Central memory CD4-positive, alpha-beta T cell (primary cell): ENCODE measurements around the gene NCAM1.

Experiments used
- DNase-seq: peaks from one replicate; pipeline ENCODE4 v3.0.0; 2022

The NCAM1 gene

GRCh38 chr11:112968941-112969713 lies 7.9 kb downstream of the NCAM1 start:
- no peak for DNase-seq

GRCh38 chr11:112971195-112971594 lies 10.0 kb downstream of the NCAM1 start:
- DNase-seq: no peak

GRCh38 chr11:112971827-112972226 lies 10.6 kb downstream of the NCAM1 start:
- no peak for DNase-seq

GRCh38 chr11:112972399-112973145 lies 11.4 kb downstream of the NCAM1 start:
- no peak for DNase-seq

GRCh38 chr11:112975051-112975450 lies 13.8 kb downstream of the NCAM1 start:
- no peak for DNase-seq

- DNase-seq: no peak
Observed at GRCh38 chr11:112975493-112975892, 14.3 kb downstream of the NCAM1 start.

GRCh38 chr11:112977755-112978154 lies 16.5 kb downstream of the NCAM1 start:
- DNase-seq: no peak

- DNase-seq: no peak
Observed at GRCh38 chr11:112983887-112984286, 22.7 kb downstream of the NCAM1 start.

- DNase-seq: no peak
Observed at GRCh38 chr11:112989198-112989597, 28.0 kb downstream of the NCAM1 start.

GRCh38 chr11:112993808-112994207 lies 32.6 kb downstream of the NCAM1 start:
- DNase-seq: no peak

GRCh38 chr11:112995423-112996090 lies 34.3 kb downstream of the NCAM1 start:
- no peak for DNase-seq

GRCh38 chr11:112996994-112997393 lies 35.8 kb downstream of the NCAM1 start:
- DNase-seq: no peak

GRCh38 chr11:112997857-112998466 lies 36.7 kb downstream of the NCAM1 start:
- DNase-seq: no peak

- DNase-seq: no peak
Observed at GRCh38 chr11:112999520-112999919, 38.3 kb downstream of the NCAM1 start.

GRCh38 chr11:113001709-113002108 lies 40.5 kb downstream of the NCAM1 start:
- no peak for DNase-seq

GRCh38 chr11:113006896-113007445 lies 45.8 kb downstream of the NCAM1 start:
- DNase-seq: no peak

- DNase-seq: no peak
Observed at GRCh38 chr11:113014262-113015097, 53.3 kb downstream of the NCAM1 start.

- no peak for DNase-seq
Observed at GRCh38 chr11:113015098-113015455, 53.9 kb downstream of the NCAM1 start.

GRCh38 chr11:113016905-113017304 lies 55.7 kb downstream of the NCAM1 start:
- DNase-seq: no peak

GRCh38 chr11:113018913-113019312 lies 57.7 kb downstream of the NCAM1 start:
- DNase-seq: no peak

- DNase-seq: no peak
Observed at GRCh38 chr11:113019711-113020110, 58.5 kb downstream of the NCAM1 start.

GRCh38 chr11:113021111-113021510 lies 59.9 kb downstream of the NCAM1 start:
- DNase-seq: no peak
